ENCODE results near the gene ALS2. TPM values are rescaled to one million over a fixed set of nuclear protein-coding genes. Genes with fewer than 3 reads are reported as not detected.

The ALS2 gene
- total RNA-seq, 2 experiments from 2014 or later = 8.3 to 11.3 TPM

GRCh38 chr2:201660293-201660895, 120.3 kb downstream of the ALS2 start:
- POLR2A ChIA-PET = interaction anchor here (0.9 to 1.7 kb wide), 3 partner anchors 12 to 423 kb away, joined by 3 to 8 read pairs (median 4); no protein-coding TSS in a partner anchor
- H2AFZ ChIP-seq (ENCODE audit: low read length) = peak overlapping the region; percentile 68; the same call in 1 of the 2 replicates
- no peak for TF ChIP-seq EZH2phosphoT487 (IDR thresholded peaks at IDR 0.05; ENCODE audit: borderline replicate concordance, low read depth, low read length)
- no peak for TF ChIP-seq CTCF (conservative IDR thresholded peaks at IDR 0.05; ENCODE audit: low read length)

GRCh38 chr2:201656740-201657139, 124.0 kb downstream of the ALS2 start:
- no peak overlapping the region for H3K27ac ChIP-seq (ENCODE audit: low read depth, low read length, poor library complexity, severe bottlenecking)
- no TSS peak for BruUV-seq (replicated peaks)
- DNase-seq (ENCODE audit: low spot score) = no peak
- H3K4me2 ChIP-seq (ENCODE audit: low read length) = no peak overlapping the region
- POLR2A ChIA-PET = no interaction called here
- no peaks in the 10 kb centered on the region for H4K20me1 ChIP-seq (ENCODE audit: insufficient read depth, low read length)
- CTCF ChIA-PET (ENCODE audit: unreplicated experiment) = no interaction called here
- no peak for TF ChIP-seq CTCF (conservative IDR thresholded peaks at IDR 0.05; ENCODE audit: low read length)
- no peak for TF ChIP-seq EZH2phosphoT487 (IDR thresholded peaks at IDR 0.05; ENCODE audit: borderline replicate concordance, low read depth, low read length)
- H3K4me1 ChIP-seq (ENCODE audit: insufficient read depth, low read length, poor library complexity, severe bottlenecking) = no peaks in the 10 kb centered on the region
- no peak overlapping the region for H3K4me3 ChIP-seq (ENCODE audit: low read depth, low read length, poor library complexity, severe bottlenecking)
- no peaks in the 10 kb centered on the region for H3K9me2 ChIP-seq (ENCODE audit: insufficient read depth, low read length)
- H3K9me3 ChIP-seq (ENCODE audit: low read length) = no peaks in the 10 kb centered on the region
- H3K36me3 ChIP-seq (ENCODE audit: insufficient read depth, low read length) = no peaks in the 10 kb centered on the region
- no peak overlapping the region for H2AFZ ChIP-seq (ENCODE audit: low read length)
- H3K79me2 ChIP-seq (ENCODE audit: insufficient read depth, low read depth, low read length) = no peaks in the 10 kb centered on the region
- intact Hi-C loops (cut with micrococcal nuclease; ENCODE audit: unreplicated experiment) = no loop called here

More at GRCh38 chr2:201660293-201660895, 120.3 kb downstream of the ALS2 start:
- Histone ChIP-seq H3K79me2 (ENCODE audit: insufficient read depth, low read depth, low read length) (no peaks in the 10 kb centered on the region), H3K9me3 (ENCODE audit: low read length) (no peaks in the 10 kb centered on the region), H3K4me3 (ENCODE audit: low read depth, low read length, poor library complexity, severe bottlenecking) (no peak overlapping the region), H3K4me2 (ENCODE audit: low read length) (no peak overlapping the region), H3K27ac (ENCODE audit: low read depth, low read length, poor library complexity, severe bottlenecking) (no peak overlapping the region), H3K36me3 (ENCODE audit: insufficient read depth, low read length) (no peaks in the 10 kb centered on the region), H3K4me1 (ENCODE audit: insufficient read depth, low read length, poor library complexity, severe bottlenecking) (no peaks in the 10 kb centered on the region), H4K20me1 (ENCODE audit: insufficient read depth, low read length) (no peaks in the 10 kb centered on the region), H3K9me2 (ENCODE audit: insufficient read depth, low read length) (no peaks in the 10 kb centered on the region)
- no TSS peak for BruUV-seq (replicated peaks)
- intact Hi-C loops (cut with micrococcal nuclease; ENCODE audit: unreplicated experiment) = loop anchor here (10.0 kb wide), 1 partner anchor 514 kb away; no protein-coding TSS in a partner anchor
- CTCF ChIA-PET (ENCODE audit: unreplicated experiment) = no interaction called here
- peak; percentile 8 for DNase-seq (ENCODE audit: low spot score)

GRCh38 chr2:201656102-201656501, 124.6 kb downstream of the ALS2 start:
- no peak for DNase-seq (ENCODE audit: low spot score)

More at GRCh38 chr2:201656102-201656501, 124.6 kb downstream of the ALS2 start:
- Histone ChIP-seq H3K4me1 (ENCODE audit: insufficient read depth, low read length, poor library complexity, severe bottlenecking) (no peaks in the 10 kb centered on the region), H3K4me2 (ENCODE audit: low read length) (no peak overlapping the region), H3K9me3 (ENCODE audit: low read length) (no peaks in the 10 kb centered on the region), H2AFZ (ENCODE audit: low read length) (no peak overlapping the region), H3K36me3 (ENCODE audit: insufficient read depth, low read length) (no peaks in the 10 kb centered on the region), H3K4me3 (ENCODE audit: low read depth, low read length, poor library complexity, severe bottlenecking) (no peak overlapping the region), H4K20me1 (ENCODE audit: insufficient read depth, low read length) (no peaks in the 10 kb centered on the region), H3K79me2 (ENCODE audit: insufficient read depth, low read depth, low read length) (no peaks in the 10 kb centered on the region), H3K9me2 (ENCODE audit: insufficient read depth, low read length) (no peaks in the 10 kb centered on the region), H3K27ac (ENCODE audit: low read depth, low read length, poor library complexity, severe bottlenecking) (no peak overlapping the region)
- no TSS peak for BruUV-seq (replicated peaks)
- ChIA-PET POLR2A (no interaction called here), CTCF (ENCODE audit: unreplicated experiment) (no interaction called here)
- intact Hi-C loops (cut with micrococcal nuclease; ENCODE audit: unreplicated experiment) = no loop called here
- TF ChIP-seq CTCF (conservative IDR thresholded peaks at IDR 0.05; ENCODE audit: low read length) (no peak), EZH2phosphoT487 (IDR thresholded peaks at IDR 0.05; ENCODE audit: borderline replicate concordance, low read depth, low read length) (no peak)
